ENCODE measurements around the gene PPP3R1.

PPP3R1 gene

DNA sequence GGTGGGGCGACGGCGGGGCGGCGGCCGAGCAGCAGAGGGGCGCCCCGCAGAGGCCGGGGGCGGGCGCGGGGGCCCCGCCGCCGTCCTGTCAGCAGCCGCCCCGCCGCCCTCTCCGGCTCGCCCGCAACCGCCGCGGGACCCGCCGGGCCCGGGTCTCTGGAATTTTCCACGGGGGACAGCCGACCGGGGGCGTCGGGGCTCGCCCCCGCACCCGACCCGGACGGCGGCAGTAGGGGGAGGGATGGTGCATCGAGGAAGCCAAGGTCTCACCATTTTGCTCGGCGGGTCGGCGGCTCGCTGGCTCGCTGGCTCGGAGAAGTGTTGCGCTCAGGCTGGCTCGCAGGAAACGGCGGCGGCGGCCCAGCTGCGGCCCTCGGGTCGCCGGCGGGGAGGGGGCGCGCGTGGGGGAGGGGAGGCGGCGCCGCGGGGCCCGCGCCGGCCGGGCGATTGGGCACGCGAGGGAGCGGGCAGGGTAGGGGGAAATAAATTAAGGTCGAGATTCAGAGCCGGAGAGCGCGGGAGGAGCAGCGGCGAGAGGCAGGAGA lies 405 bp downstream of the PPP3R1 start:
- peak; percentile 50 for DNase-seq (ENCODE audit: low read depth)
- H3K4me3 ChIP-seq (ENCODE audit: low read depth, low read length), result peak overlapping the region; percentile 98
- TF ChIP-seq CTCF (IDR thresholded peaks at IDR 0.05; ENCODE audit: insufficient read depth, low read depth, low read length, missing control alignments), result no peak

GRCh38 chr2:68251187-68251854 lies 1.0 kb downstream of the PPP3R1 start:
- peak; percentile 91 for DNase-seq (ENCODE audit: low read depth)
- peak; percentile 73 for TF ChIP-seq CTCF (IDR thresholded peaks at IDR 0.05; ENCODE audit: insufficient read depth, low read depth, low read length, missing control alignments)
- H3K4me3 ChIP-seq (ENCODE audit: low read depth, low read length), result peak overlapping the region; percentile 98

DNA sequence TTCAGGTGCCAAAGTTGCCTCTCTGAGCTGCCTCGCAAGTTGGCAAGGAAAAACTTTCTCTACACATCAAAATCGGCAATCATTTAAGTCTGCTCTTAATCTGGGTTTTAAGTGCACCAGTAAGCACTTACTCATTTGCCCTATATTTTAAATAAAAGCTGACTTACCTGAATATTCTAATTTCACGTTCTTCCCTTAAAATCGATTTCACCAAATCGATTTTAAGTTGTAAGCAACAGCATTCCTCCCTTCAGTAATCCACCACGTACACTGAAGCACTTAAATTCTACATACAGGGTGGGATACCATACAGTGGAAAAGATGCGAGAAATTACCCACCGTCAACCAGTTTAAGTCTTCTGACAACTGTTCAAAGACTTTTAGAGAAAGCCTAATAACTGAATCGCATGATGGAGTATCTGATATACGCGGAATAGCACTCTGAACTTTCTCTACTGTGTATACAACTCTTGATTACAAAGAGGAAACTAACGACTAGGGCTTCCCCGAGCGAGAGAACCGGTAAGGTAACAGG lies 1.6 kb downstream of the PPP3R1 start:
- no peak for TF ChIP-seq CTCF (IDR thresholded peaks at IDR 0.05; ENCODE audit: insufficient read depth, low read depth, low read length, missing control alignments)
- DNase-seq (ENCODE audit: low read depth), result no peak
- peak overlapping the region; percentile 98 for H3K4me3 ChIP-seq (ENCODE audit: low read depth, low read length)

GRCh38 chr2:68250196-68250595 lies 2.1 kb downstream of the PPP3R1 start:
- DNase-seq (ENCODE audit: low read depth), result no peak
- TF ChIP-seq CTCF (IDR thresholded peaks at IDR 0.05; ENCODE audit: insufficient read depth, low read depth, low read length, missing control alignments), result no peak
- H3K4me3 ChIP-seq (ENCODE audit: low read depth, low read length), result peak overlapping the region; percentile 98

DNA sequence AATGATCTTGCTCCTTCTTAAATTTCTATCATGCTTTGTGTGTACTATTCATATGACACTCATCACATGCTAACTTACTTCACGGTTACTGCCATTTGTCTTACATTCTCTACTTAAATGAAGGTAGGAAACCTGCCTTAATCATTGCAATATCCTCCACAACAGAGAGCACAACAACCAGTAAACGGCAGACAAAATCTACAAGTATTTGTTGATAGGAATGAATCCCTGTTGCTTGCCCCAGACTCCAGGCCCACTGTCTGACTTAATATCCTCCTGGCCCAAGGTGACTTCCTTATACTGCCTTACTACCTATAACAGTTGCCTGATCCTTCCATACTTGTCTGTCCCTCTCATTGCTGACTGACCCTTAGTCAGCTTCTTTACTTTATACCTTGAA lies 3.5 kb downstream of the PPP3R1 start:
- DNase-seq (ENCODE audit: low read depth), result no peak
- TF ChIP-seq CTCF (IDR thresholded peaks at IDR 0.05; ENCODE audit: insufficient read depth, low read depth, low read length, missing control alignments), result no peak
- H3K4me3 ChIP-seq (ENCODE audit: low read depth, low read length), result no peak overlapping the region

- DNase-seq (ENCODE audit: low read depth), result no peak
- H3K4me3 ChIP-seq (ENCODE audit: low read depth, low read length), result no peak overlapping the region
- TF ChIP-seq CTCF (IDR thresholded peaks at IDR 0.05; ENCODE audit: insufficient read depth, low read depth, low read length, missing control alignments), result no peak
Measured at GRCh38 chr2:68248361-68248760, 4.0 kb downstream of the PPP3R1 start.

All from GM12865 (cell line).